K562 (cell line): ENCODE results near the gene OR1D2. TPM values are rescaled to one million over a fixed set of nuclear protein-coding genes. Genes with fewer than 3 reads are reported as not detected.

ENCODE experiments used
- ATAC-seq: fragments of 200-7000 bp; cut with Tn5 transposase; 3 replicates; pipeline ENCODE4 v1.9.1; 2020; ENCODE audit warnings: moderate library complexity
- Bru-seq: library from RNA; stranded (reverse); fragments of 400-500 nt; gene quantifications from one replicate; lab custom pipeline; 2021; lab: Mats Ljungman, UMichigan
- BruChase-seq, 2 experiments: library from RNA; stranded (reverse); fragments of 400-500 nt; gene quantifications; one replicate each; lab custom pipeline; 2021; lab: Mats Ljungman, UMichigan
- BruUV-seq: library from RNA; stranded (reverse); fragments of 400-500 nt; replicated peaks from 2 replicates; lab custom pipeline; 2021; lab: Mats Ljungman, UMichigan
- CTCF ChIA-PET: fragments of 300-600 bp; formaldehyde crosslinking; extraction: SDS; loops from one replicate; lab custom pipeline; 2021; ENCODE audit warnings: low intra/inter-chr PET ratio; lab: Yijun Ruan, JAX
- POLR2A ChIA-PET: fragments of 300-600, 350-650 bp; sonication (Branson Sonifier 250); formaldehyde crosslinking; extraction: SDS; loops from one replicate; lab custom pipeline; 2021; ENCODE audit warnings: antibody characterized with exemption, inconsistent platforms; lab: Yijun Ruan, JAX
- DNase-seq, 4 experiments: peaks; one replicate each; pipeline versions ENCODE4 v3.0.0 to v3.0.0-alpha.2; 2011 to 2018; ENCODE audit warnings: low spot score in 3 of 4, mixed read lengths in 3 of 4; ENCODE audit errors: extremely low read depth in 1 of 4
- FAIRE-seq: peaks from 2 replicates; lab custom pipeline; 2011; peaks lifted over from hg19 to GRCh38; lab: Jason Lieb, UNC
- H2AFZ ChIP-seq: 2 replicates; pipeline ENCODE4 v1.6.0; 2011; ENCODE audit warnings: low read depth, low read length, control low read depth, inconsistent platforms
- H3K27ac ChIP-seq: fragments of 200-600 bp; 3 replicates; pipeline ENCODE4 v1.8.0; 2011; ENCODE audit warnings: low read depth, mild to moderate bottlenecking, control low read depth, inconsistent platforms, low read length, moderate library complexity, mixed read lengths; ENCODE audit errors: extremely low read depth
- H3K27me3 ChIP-seq, 2 experiments: fragments of 300-600 bp in 1 of 2; 2 replicates in 1 of 2; 3 replicates in 1 of 2; pipeline versions ENCODE4 v1.6.0 to v1.8.0; 2011; ENCODE audit warnings: inconsistent platforms in 2 of 2, low read length in 2 of 2, mild to moderate bottlenecking in 1 of 2, mixed read lengths in 1 of 2, moderate library complexity in 1 of 2; ENCODE audit not compliant: control insufficient read depth in 2 of 2, insufficient read depth in 2 of 2
- H3K36me3 ChIP-seq: fragments of 300-600 bp; 3 replicates; pipeline ENCODE4 v1.8.0; 2011; ENCODE audit warnings: mild to moderate bottlenecking, low read length, inconsistent platforms; ENCODE audit not compliant: control insufficient read depth, insufficient read depth
- H3K4me1 ChIP-seq, 2 experiments: fragments of 200-600 bp in 1 of 2; replicated peaks in 1 of 2; 2 replicates in 1 of 2; 3 replicates in 1 of 2; pipeline versions ENCODE4 v1.5.1 to v1.8.0; 2011; ENCODE audit warnings: inconsistent platforms in 2 of 2, low read length in 2 of 2, mild to moderate bottlenecking in 1 of 2, mixed read lengths in 1 of 2, moderate library complexity in 1 of 2; ENCODE audit not compliant: control insufficient read depth in 2 of 2, insufficient read depth in 2 of 2
- H3K4me2 ChIP-seq: 2 replicates; pipeline ENCODE4 v1.6.1; 2011; ENCODE audit warnings: low read length, control low read depth, inconsistent platforms, mixed read lengths; ENCODE audit not compliant: insufficient read depth
- H3K4me3 ChIP-seq: fragments of 200-600 bp; sonication (generic), shearing (Covaris generic); 2 replicates; pipeline ENCODE4 v1.5.1; 2016; ENCODE audit warnings: control low read depth, inconsistent platforms
- H3K79me2 ChIP-seq: fragments of 200-600 bp; 3 replicates; pipeline ENCODE4 v1.8.0; 2011; ENCODE audit warnings: low read length, inconsistent platforms; ENCODE audit not compliant: control insufficient read depth, insufficient read depth
- H3K9ac ChIP-seq, 2 experiments: 2 replicates each; pipeline versions ENCODE4 v1.6.0 to v1.6.1; 2011; ENCODE audit warnings: low read depth in 2 of 2, low read length in 2 of 2, control low read depth in 1 of 2, inconsistent platforms in 1 of 2, mild to moderate bottlenecking in 1 of 2, mixed read lengths in 1 of 2; ENCODE audit not compliant: insufficient read depth in 1 of 2
- H3K9me1 ChIP-seq: one replicate; pipeline ENCODE4 v1.6.0; 2011; ENCODE audit warnings: inconsistent platforms, mild to moderate bottlenecking, low read length, moderate library complexity; ENCODE audit not compliant: control insufficient read depth, insufficient read depth
- H3K9me3 ChIP-seq: replicated peaks from 2 replicates; pipeline ENCODE4 v1.5.1; 2011; ENCODE audit warnings: low read depth, low read length, inconsistent platforms; ENCODE audit not compliant: control insufficient read depth, insufficient read depth
- H4K20me1 ChIP-seq: replicated peaks from 2 replicates; pipeline ENCODE4 v1.6.1; 2011; ENCODE audit warnings: low read length, inconsistent platforms, mixed read lengths; ENCODE audit not compliant: control insufficient read depth, insufficient read depth
- ZNF232 ChIP-seq: sonication (generic); formaldehyde crosslinking; IDR thresholded peaks from 2 replicates; pipeline ENCODE4 v1.8.0; 2022; ENCODE audit warnings: mild to moderate bottlenecking, missing genetic modification reagents
- WGBS: fragments of 100-300 bp; shearing (Covaris generic); methylation state at CpG from one replicate; pipeline ENCODE4 v1.1.6; 2016; ENCODE audit warnings: low coverage, mixed read lengths; ENCODE audit not compliant: insufficient coverage; ENCODE audit errors: missing lambda C conversion rate; 5-methylcytosine and 5-hydroxymethylcytosine counted together
- in situ Hi-C: fragments of 300-500 bp; cut with MboI; formaldehyde crosslinking; loops from 4 replicates; pipeline ENCODE4 v1.15.0; 2018; ENCODE audit warnings: inconsistent platforms, mixed read lengths
- intact Hi-C: fragments of 100-400 bp; cut with micrococcal nuclease; formaldehyde crosslinking; loops from 2 replicates; pipeline ENCODE4 v1.14.2; 2022
- long read RNA-seq, 3 experiments: library from polyadenylated mRNA in 2 of 3; library from RNA in 1 of 3; unstranded in 2 of 3; stranded (forward) in 1 of 3; transcript quantifications; one replicate each; pipeline ENCODE4 v2.0.0, GENCODE V29; 2019 to 2022
- polyA minus RNA-seq, 3 experiments: library from RNA; depleted of rRNA, polyadenylated mRNA; stranded (reverse); fragments of >200 nt; gene quantifications; 2 replicates each; pipeline ENCODE4 v1.2.3, GENCODE V29; 2011
- polyA plus RNA-seq, 8 experiments: library from polyadenylated mRNA; depleted of rRNA in 4 of 8; stranded (reverse) in 5 of 8; unstranded in 3 of 8; fragments of >200 nt; fragmentation: Nextera tagmentation in 2 of 8; fragmentation: Illumina TruSeq in 1 of 8; extraction: Ambion mirVana in 2 of 8; extraction: Trizol in 1 of 8; gene quantifications; 2 replicates each; pipeline versions ENCODE4 v1.2.1 to v1.2.3, GENCODE V29; 2011 to 2014; ENCODE audit warnings: inconsistent platforms in 1 of 8, missing spikeins in 1 of 8
- total RNA-seq, 7 experiments: library from RNA; depleted of rRNA in 6 of 7; stranded (reverse); fragments of >200 nt in 6 of 7; fragmentation: Illumina TruSeq in 2 of 7; extraction: Trizol in 2 of 7; gene quantifications; 2 replicates each; pipeline versions ENCODE4 v1.2.1 to v1.2.3, GENCODE V29; 2011 to 2021; ENCODE audit warnings: low replicate concordance in 1 of 7

OR1D2 gene, protein sequence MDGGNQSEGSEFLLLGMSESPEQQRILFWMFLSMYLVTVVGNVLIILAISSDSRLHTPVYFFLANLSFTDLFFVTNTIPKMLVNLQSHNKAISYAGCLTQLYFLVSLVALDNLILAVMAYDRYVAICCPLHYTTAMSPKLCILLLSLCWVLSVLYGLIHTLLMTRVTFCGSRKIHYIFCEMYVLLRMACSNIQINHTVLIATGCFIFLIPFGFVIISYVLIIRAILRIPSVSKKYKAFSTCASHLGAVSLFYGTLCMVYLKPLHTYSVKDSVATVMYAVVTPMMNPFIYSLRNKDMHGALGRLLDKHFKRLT
- total RNA-seq (2011; cell fraction: chromatin; rRNA removed; ENCODE audit: low replicate concordance) = not detected in 2 replicates
- total RNA-seq (2011; cell fraction: nucleolus; rRNA removed) = not detected in 2 replicates
- total RNA-seq (2011; cell fraction: nucleoplasm; rRNA removed) = not detected in 2 replicates
- total RNA-seq (2014; rRNA removed) (0.20 TPM in 1 of 2 replicates, not detected in the other), total RNA-seq (2014; rRNA removed; fragmentation: Illumina TruSeq; extraction: Trizol) (not detected in 2 replicates), total RNA-seq (2015; rRNA removed; fragmentation: Illumina TruSeq; extraction: Trizol) (not detected in 2 replicates), total RNA-seq (2021) (not detected in 2 replicates), polyA plus RNA-seq (2011; rRNA removed) (not detected in 2 replicates), polyA plus RNA-seq (2014; fragmentation: Illumina TruSeq; extraction: Trizol) (not detected in 2 replicates), polyA plus RNA-seq (2014; fragmentation: Nextera tagmentation; extraction: Ambion mirVana) (not detected), polyA plus RNA-seq (2014; rRNA removed) (not detected in 2 replicates), polyA minus RNA-seq (2011; rRNA and poly(A)+ RNA removed) (not detected in 2 replicates), Bru-seq, nascent RNA (not detected), BruChase-seq, experiment 1, labeled RNA remaining after a 2-hour chase (not detected), BruChase-seq, experiment 2, labeled RNA remaining after a 6-hour chase (not detected)
- polyA plus RNA-seq (2011; cell fraction: cytosol; rRNA removed) = not detected in 2 replicates
- polyA plus RNA-seq (2011; cell fraction: nucleus; rRNA removed) = not detected in 2 replicates
- polyA plus RNA-seq (2012) = not detected in 2 replicates
- not detected in 2 replicates for polyA minus RNA-seq (2011; cell fraction: cytosol; rRNA and poly(A)+ RNA removed)
- not detected in 2 replicates for polyA minus RNA-seq (2011; cell fraction: nucleus; rRNA and poly(A)+ RNA removed)
- long read RNA-seq, experiment 1 = 0 reads
- long read RNA-seq, experiment 2 = 0 reads
- long read RNA-seq, experiment 3 = 0 reads

GRCh38 chr17:3104322-3104721 lies at the start of gene OR1D2:
TSS of gene OR1D2 (minus strand) at chr17:3104422. CDS start at chr17:3092996, 11,426 bp downstream.
- CTCF ChIA-PET = no interaction called here
- POLR2A ChIA-PET = no interaction called here
- no peak for TF ChIP-seq ZNF232
- TF ChIP-seq, all 486 proteins: peak for 0
- H4K20me1 ChIP-seq = no peaks in the 10 kb centered on the region
- H3K4me2 ChIP-seq = no peak within 1 kb of the TSS
- no peak within 1 kb of the TSS for H3K4me3 ChIP-seq
- no peaks in the 10 kb centered on the region for H3K9me3 ChIP-seq
- 0% methylated on average over 3 of the region's 3 CpGs for WGBS
- H3K4me1 ChIP-seq = no peaks in the 10 kb centered on the region
- H3K36me3 ChIP-seq = no peaks in the 10 kb centered on the region
- H2AFZ ChIP-seq = no peak within 1 kb of the TSS
- intact Hi-C loops (no loop called here), in situ Hi-C loops (no loop called here)
- BruUV-seq = no TSS peak
- no peaks in the 10 kb centered on the region for H3K79me2 ChIP-seq
- no peak within 1 kb of the TSS for H3K27ac ChIP-seq
- ATAC-seq (no peak), FAIRE-seq (no peak), DNase-seq (no peak)
- H3K27me3 ChIP-seq = no peaks in the 10 kb centered on the region
- H3K9me1 ChIP-seq = no peaks in the 10 kb centered on the region
- H3K9ac ChIP-seq = no peak within 1 kb of the TSS
